Measurements from ENCODE around the gene PPP1R12A. TPM values are rescaled to one million over a fixed set of nuclear protein-coding genes. Genes with fewer than 3 reads are reported as not detected.

Gene PPP1R12A
- polyA plus RNA-seq, 3 donors, result 26.2 to 57.2 (median 33.1) TPM

DNA sequence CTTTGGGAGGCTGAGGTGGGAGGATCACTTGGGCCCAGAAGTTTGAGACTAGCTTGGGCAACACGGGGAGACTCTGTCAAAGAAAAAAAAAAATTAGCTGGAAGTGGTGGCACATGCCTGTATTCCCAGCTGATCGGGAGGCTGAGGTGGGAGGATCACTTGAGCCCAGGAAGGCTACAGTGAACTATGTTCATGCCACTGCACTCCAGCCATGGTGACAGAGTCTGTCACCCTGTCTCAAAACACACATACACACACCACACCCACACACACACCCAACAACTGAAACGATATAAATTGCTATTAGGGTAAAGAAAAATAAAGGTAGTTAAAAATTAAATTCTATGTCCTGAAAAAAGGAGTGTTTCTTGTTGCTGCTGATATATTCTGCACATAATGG, 7.9 kb downstream of the PPP1R12A start:
- DNase-seq, result no peak
- intact Hi-C loops (cut with micrococcal nuclease), result no loop called here
- H2AFZ ChIP-seq (ENCODE audit: insufficient read depth, low read depth, low read length, poor library complexity, severe bottlenecking), result no peak overlapping the region
- 100% methylated on average over 1 of the region's 3 CpGs for WGBS (ENCODE audit: insufficient coverage)
- H3K36me3 ChIP-seq (replicated peaks in 1 of 2; ENCODE audit: control insufficient read depth in 1 of 2, insufficient read depth in 2 of 2, low read length in 2 of 2), result no peaks in the 10 kb centered on the region
- no peak overlapping the region for H3K4me2 ChIP-seq (replicated peaks; ENCODE audit: extremely low read depth, low read length, poor library complexity, severe bottlenecking)
- H3K27ac Mint-ChIP-seq, result peak overlapping the region in 3 of 7 donors; percentile 18 to 47 (median 20)
- peaks cover 100% of the 10 kb centered on the region for H3K79me2 ChIP-seq (ENCODE audit: insufficient read depth, low read length)
- H3K4me1 Mint-ChIP-seq, result peaks cover 46% of the 10 kb centered on the region
- H3K4me3 Mint-ChIP-seq, result no peak overlapping the region
- H4K20me1 ChIP-seq (ENCODE audit: insufficient read depth, low read length), result peaks cover 99% of the 10 kb centered on the region
- peaks cover 15 to 24% of the 10 kb centered on the region in 2 donors for H3K4me1 ChIP-seq (ENCODE audit: control insufficient read depth in 1 of 2, insufficient read depth in 2 of 2, low read length in 2 of 2)
- no peaks in the 10 kb centered on the region for H3K27me3 Mint-ChIP-seq (ENCODE audit: low read depth in 3 of 3)
- H3K9ac ChIP-seq (ENCODE audit: insufficient read depth, low read length, poor library complexity, severe bottlenecking), result no peak overlapping the region
- H3K9me3 Mint-ChIP-seq, result no peaks in the 10 kb centered on the region
- H3K36me3 Mint-ChIP-seq, result peaks cover 6 to 8% of the 10 kb centered on the region in 2 donors
- TF ChIP-seq, protein P1, sequence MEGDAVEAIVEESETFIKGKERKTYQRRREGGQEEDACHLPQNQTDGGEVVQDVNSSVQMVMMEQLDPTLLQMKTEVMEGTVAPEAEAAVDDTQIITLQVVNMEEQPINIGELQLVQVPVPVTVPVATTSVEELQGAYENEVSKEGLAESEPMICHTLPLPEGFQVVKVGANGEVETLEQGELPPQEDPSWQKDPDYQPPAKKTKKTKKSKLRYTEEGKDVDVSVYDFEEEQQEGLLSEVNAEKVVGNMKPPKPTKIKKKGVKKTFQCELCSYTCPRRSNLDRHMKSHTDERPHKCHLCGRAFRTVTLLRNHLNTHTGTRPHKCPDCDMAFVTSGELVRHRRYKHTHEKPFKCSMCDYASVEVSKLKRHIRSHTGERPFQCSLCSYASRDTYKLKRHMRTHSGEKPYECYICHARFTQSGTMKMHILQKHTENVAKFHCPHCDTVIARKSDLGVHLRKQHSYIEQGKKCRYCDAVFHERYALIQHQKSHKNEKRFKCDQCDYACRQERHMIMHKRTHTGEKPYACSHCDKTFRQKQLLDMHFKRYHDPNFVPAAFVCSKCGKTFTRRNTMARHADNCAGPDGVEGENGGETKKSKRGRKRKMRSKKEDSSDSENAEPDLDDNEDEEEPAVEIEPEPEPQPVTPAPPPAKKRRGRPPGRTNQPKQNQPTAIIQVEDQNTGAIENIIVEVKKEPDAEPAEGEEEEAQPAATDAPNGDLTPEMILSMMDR (IDR thresholded peaks at IDR 0.05), result no peak
- no peak overlapping the region for H3K4me3 ChIP-seq (replicated peaks in 1 of 3; ENCODE audit: low read depth in 2 of 3, low read length in 3 of 3)
- H3K27ac ChIP-seq (ENCODE audit: low read depth in 1 of 2, low read length in 2 of 2), result peak overlapping the region in 1 of 2 donors; percentile 62
- H3K9me3 ChIP-seq (replicated peaks in 1 of 2; ENCODE audit: control insufficient read depth in 1 of 2, insufficient read depth in 1 of 2, low read length in 2 of 2), result no peaks in the 10 kb centered on the region
- H3K27me3 ChIP-seq (ENCODE audit: control insufficient read depth in 2 of 2, insufficient read depth in 2 of 2, low read length in 2 of 2), result no peaks in the 10 kb centered on the region

DNA sequence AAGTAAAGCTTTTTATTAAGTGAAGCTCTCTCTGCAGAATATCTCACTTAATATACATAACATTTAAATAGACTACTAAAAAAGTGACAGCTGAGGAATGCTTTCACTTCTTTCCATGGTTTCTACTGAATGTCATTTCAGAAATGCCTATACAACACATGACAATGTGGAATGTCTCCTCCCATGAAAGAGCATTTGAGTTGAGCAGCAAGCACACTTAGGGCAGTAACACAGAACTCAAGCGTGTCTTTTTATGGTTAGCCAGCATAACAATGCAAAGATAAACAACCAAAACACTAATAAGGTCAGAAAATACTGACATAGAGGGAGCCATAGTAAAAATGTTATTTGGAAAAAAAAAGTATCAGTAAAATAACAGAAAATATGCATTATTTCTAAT, 9.4 kb downstream of the PPP1R12A start:
- Mint-ChIP-seq H3K9me3 (no peaks in the 10 kb centered on the region), H3K4me1 (peaks cover 50% of the 10 kb centered on the region), H3K36me3 (peaks cover 6 to 8% of the 10 kb centered on the region in 2 donors), H3K27me3 (ENCODE audit: low read depth in 3 of 3) (no peaks in the 10 kb centered on the region), H3K27ac (peak overlapping the region in 2 of 7 donors; percentile 9 to 70), H3K4me3 (no peak overlapping the region)
- Histone ChIP-seq H3K4me2 (replicated peaks; ENCODE audit: extremely low read depth, low read length, poor library complexity, severe bottlenecking) (no peak overlapping the region), H3K9me3 (replicated peaks in 1 of 2; ENCODE audit: control insufficient read depth in 1 of 2, insufficient read depth in 1 of 2, low read length in 2 of 2) (no peaks in the 10 kb centered on the region), H4K20me1 (ENCODE audit: insufficient read depth, low read length) (peaks cover 99% of the 10 kb centered on the region), H3K27ac (ENCODE audit: low read depth in 1 of 2, low read length in 2 of 2) (peak overlapping the region in 1 of 2 donors; percentile 22), H3K4me1 (ENCODE audit: control insufficient read depth in 1 of 2, insufficient read depth in 2 of 2, low read length in 2 of 2) (peaks cover 16 to 19% of the 10 kb centered on the region in 2 donors), H3K9ac (ENCODE audit: insufficient read depth, low read length, poor library complexity, severe bottlenecking) (no peak overlapping the region), H3K79me2 (ENCODE audit: insufficient read depth, low read length) (peaks cover 100% of the 10 kb centered on the region), H3K27me3 (ENCODE audit: control insufficient read depth in 2 of 2, insufficient read depth in 2 of 2, low read length in 2 of 2) (no peaks in the 10 kb centered on the region), H2AFZ (ENCODE audit: insufficient read depth, low read depth, low read length, poor library complexity, severe bottlenecking) (no peak overlapping the region), H3K36me3 (replicated peaks in 1 of 2; ENCODE audit: control insufficient read depth in 1 of 2, insufficient read depth in 2 of 2, low read length in 2 of 2) (no peaks in the 10 kb centered on the region), H3K4me3 (replicated peaks in 1 of 3; ENCODE audit: low read depth in 2 of 3, low read length in 3 of 3) (no peak overlapping the region)
- intact Hi-C loops (cut with micrococcal nuclease), result no loop called here
- TF ChIP-seq, protein P1 (IDR thresholded peaks at IDR 0.05), result no peak
- no CpG with 5 or more reads among the region's 1 CpG for WGBS (ENCODE audit: insufficient coverage)
- no peak for DNase-seq

All from CD14-positive monocyte (primary cell).